Hippocampal formation (tissue), 2 donors: ENCODE measurements around the gene DYNC1LI1.

Experiments used
- DNase-seq, 2 donors: peaks; one replicate each; lab custom pipeline; 2025; lab: John Stamatoyannopoulos, UW

The DYNC1LI1 gene

DNA sequence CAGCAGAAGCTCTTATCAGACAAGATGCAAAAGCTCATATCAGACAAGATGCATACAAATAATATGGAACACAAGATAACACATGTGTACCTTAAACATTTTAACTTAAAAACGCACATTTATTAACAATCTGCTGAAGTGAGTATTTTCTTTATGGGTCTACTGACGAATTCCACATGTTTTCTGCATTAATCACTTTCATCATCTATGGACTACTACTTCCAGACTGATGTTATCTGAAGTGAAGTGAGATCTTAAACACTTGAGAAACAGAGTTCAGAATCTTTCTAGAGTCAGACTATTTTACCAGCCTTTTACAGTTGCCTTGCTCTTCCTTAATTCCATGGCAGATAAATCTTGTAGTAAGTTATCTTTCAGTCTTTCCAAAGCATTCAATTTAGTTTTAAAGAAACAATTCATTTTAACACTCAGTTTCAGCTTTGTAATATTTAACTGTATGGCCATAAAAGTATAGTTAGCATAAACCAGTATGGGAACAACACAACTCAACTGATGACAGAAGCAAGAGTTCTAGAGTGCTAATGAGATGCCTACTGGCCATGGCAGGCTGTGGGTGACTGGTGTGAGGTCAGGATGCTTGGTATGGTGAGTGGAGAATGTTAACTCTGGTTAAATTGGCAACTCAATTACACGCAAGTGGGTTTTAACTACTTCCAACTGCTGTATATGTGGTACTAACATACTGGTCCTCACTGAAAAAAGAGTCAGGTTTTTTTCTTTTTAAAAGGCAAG is 77.8 kb downstream of the DYNC1LI1 start:
- DNase-seq, result no peak

DNA sequence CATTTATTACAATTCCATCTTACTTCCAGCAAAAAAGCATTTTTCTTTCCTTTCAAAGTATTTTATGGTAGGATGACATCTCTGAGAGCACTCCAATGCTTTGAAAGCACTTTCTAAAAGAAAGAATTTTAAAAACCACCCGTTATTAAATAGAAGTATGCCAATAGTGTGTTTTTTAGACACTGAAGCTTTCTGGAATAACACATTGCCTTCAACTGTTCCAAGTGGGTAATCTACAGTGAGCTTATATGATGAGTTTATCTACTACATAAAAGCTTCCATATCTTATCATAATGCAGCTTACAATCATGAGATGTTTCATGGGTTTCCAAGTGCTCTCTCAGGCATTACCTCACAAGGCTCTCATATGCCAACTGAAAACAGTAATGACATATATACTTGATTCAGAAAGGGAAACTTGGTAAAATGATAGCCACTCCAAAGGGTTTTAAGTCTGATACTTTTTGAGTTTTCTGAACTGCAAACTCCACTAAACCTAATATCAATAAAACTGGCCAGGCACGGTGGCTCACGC is 82.1 kb downstream of the DYNC1LI1 start:
- DNase-seq, result no peak

DNA sequence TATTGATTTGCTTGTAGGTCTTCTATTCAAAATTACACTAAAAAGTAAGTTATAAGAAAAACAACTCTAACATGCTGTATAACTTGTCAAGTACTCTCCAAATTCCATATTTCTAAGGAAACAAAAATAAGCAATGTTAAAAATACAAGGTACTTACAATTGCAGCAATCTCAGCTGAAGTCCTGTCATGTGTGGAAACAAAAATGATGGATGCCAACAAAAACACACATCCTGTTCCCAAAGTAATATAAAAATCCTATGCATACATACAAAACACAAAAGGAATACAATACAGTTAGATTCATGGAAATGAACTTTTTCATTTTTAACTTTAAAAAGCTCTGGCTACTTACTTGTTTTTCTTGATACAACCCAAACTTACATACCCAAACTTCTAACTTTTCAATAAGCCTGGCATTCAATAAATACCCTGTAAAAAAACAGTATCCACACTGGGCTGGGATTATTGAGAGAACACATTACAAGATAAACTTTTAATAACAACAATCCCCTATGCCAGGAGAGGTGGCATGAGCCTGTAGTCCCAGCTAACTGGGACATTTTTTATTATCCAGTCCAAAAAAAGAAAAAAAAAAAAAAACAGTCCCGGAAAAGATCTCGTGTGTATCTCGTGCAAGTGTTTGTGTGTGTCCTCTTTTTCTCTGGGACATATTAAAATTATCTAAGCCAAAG is 82.7 kb downstream of the DYNC1LI1 start:
- no peak for DNase-seq

DNA sequence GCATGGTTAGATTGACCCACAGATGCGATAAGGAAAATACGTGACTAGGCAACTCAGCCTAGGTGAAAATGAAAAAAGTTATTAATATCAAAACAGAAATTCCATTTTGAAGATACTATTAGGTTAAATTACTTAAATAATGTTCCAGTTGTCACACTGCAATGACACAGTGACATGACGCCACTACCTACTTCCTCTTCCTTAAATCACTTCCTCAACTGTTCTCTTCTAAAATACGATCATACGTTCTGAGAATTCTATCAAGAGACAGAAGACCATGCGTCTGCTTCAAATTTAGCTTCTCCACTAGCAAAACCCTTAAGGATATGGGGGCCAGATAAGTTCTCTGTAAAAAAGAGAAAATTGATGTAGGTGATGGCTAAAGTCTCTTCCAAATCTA is 86.2 kb downstream of the DYNC1LI1 start:
- no peak for DNase-seq

GRCh38 chr3:32483772-32484171 is 86.9 kb downstream of the DYNC1LI1 start:
- DNase-seq, result no peak

- DNase-seq, result no peak
Measured at GRCh38 chr3:32482693-32483092, 88.0 kb downstream of the DYNC1LI1 start.

DNA sequence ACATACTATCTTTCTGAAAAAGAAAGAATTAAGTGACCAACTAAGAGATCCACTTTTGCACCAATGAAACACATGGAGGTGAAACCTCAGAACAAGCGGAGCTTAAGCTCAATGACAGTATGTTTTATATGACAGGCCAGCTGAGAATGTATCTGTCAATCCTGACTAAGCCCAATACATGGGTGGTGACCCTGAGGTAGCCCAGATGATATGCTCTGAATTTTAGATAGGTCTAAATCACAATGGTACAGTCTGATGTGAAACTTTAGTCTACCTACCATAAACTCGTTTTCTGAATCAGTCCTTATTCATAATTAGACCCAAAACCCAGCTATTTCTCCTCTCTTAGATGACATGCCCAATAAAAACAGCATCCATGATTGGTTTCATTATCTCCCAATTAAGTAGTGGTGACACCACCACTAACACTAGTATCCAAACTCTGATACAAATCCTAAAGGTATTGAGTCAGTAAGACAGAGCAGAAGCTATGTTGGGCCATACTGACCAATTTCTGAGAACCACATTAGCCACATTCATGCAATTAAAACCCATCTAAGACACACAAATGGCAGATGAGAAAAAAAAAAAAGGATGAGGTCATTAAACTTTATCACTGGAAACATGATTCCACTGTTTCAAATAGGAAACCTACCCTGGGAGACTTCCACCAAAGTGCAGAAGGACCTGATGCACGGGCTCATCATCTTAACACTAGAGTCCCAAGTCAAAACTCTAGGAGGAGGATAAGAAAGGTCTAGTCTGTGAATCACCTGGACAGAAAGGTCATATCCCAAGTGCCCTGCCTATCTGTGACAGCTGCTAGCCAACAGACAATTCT is 88.6 kb downstream of the DYNC1LI1 start:
- no peak for DNase-seq

DNA sequence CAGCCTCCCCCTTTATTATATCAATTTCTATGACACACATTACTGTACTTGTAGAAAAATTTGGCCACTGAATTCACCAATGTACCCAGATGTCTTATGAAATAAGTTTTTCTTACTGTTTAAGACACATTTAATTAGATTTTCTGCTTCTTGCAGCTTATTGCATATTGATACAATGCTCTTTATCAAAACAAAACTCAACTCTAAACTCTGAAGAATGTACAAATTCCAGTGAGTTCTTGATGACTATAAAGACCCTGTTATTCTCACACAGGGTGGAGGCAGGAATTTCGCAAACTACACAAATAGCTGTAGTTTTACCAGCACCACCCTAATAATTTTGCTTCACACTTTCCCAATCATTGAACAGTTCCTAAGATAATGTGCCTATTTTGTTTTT is 90.1 kb downstream of the DYNC1LI1 start:
- DNase-seq, result no peak
